HepG2 (cell line): Measurements from ENCODE around the gene GDF7. TPM values are rescaled to one million over a fixed set of nuclear protein-coding genes. Genes with fewer than 3 reads are reported as not detected.

Experiments used
- ATM ChIP-seq: fragments of 450-650 bp; IDR thresholded peaks from 2 replicates; pipeline ENCODE4 v1.7.1; 2017; ENCODE audit warnings: mild to moderate bottlenecking, borderline replicate concordance
- FOSL2 ChIP-seq: sonication (generic); formaldehyde crosslinking; IDR thresholded peaks from 2 replicates; pipeline ENCODE4 v1.4.0; 2020; ENCODE audit warnings: missing genetic modification reagents
- HOXA9 ChIP-seq: sonication (generic); formaldehyde crosslinking; IDR thresholded peaks from 2 replicates; pipeline ENCODE4 v1.8.1; 2022; ENCODE audit warnings: missing genetic modification reagents, mild to moderate bottlenecking, moderate library complexity, borderline replicate concordance
- MAF1 ChIP-seq: sonication (generic); formaldehyde crosslinking; IDR thresholded peaks from 2 replicates; pipeline ENCODE4 v1.5.0; 2020; ENCODE audit warnings: missing genetic modification reagents, borderline replicate concordance
- NKX3-1 ChIP-seq: sonication (generic); formaldehyde crosslinking; IDR thresholded peaks from 2 replicates; pipeline ENCODE4 v1.5.0; 2020; ENCODE audit warnings: missing genetic modification reagents
- RBM22 ChIP-seq: fragments of 200-400 bp; formaldehyde crosslinking; optimal IDR thresholded peaks from 2 replicates; pipeline ENCODE3; 2017; ENCODE audit warnings: mild to moderate bottlenecking, low read length, moderate library complexity
- RXRA ChIP-seq: sonication (generic); formaldehyde crosslinking; IDR thresholded peaks from 2 replicates; pipeline ENCODE4 v1.5.1; 2020; ENCODE audit warnings: missing genetic modification reagents
- SOX13 ChIP-seq, 3 experiments: fragments of 450-650 bp in 1 of 3; sonication (generic) in 1 of 3; formaldehyde crosslinking in 1 of 3; IDR thresholded peaks in 2 of 3; conservative IDR thresholded peaks in 1 of 3; 2 replicates each; pipeline versions ENCODE4 v1.5.0 to v1.6.1; 2016 to 2020; ENCODE audit warnings: antibody characterized with exemption in 1 of 3, mild to moderate bottlenecking in 1 of 3, missing compliant biosample characterization in 1 of 3, missing genetic modification reagents in 1 of 3, moderate library complexity in 1 of 3
- TCF12 ChIP-seq, 2 experiments: fragments of 450-650 bp in 1 of 2; sonication (generic) in 1 of 2; formaldehyde crosslinking in 1 of 2; IDR thresholded peaks; 2 replicates each; pipeline versions ENCODE4 v1.6.1 to v1.8.0; 2017 to 2022; ENCODE audit warnings: antibody characterized with exemption in 1 of 2, mild to moderate bottlenecking in 1 of 2, missing genetic modification reagents in 1 of 2, moderate library complexity in 1 of 2
- ZNF143 ChIP-seq: sonication (generic); formaldehyde crosslinking; IDR thresholded peaks from 2 replicates; pipeline ENCODE4 v1.4.0; 2020; ENCODE audit warnings: missing genetic modification reagents
- ZNF205 ChIP-seq: IDR thresholded peaks from 2 replicates; pipeline ENCODE4 v1.6.1; 2018; ENCODE audit warnings: missing biosample characterization, missing genetic modification reagents
- ZNF382 ChIP-seq: sonication (generic); formaldehyde crosslinking; IDR thresholded peaks from 2 replicates; pipeline ENCODE4 v1.5.0; 2020; ENCODE audit warnings: missing genetic modification reagents, mild to moderate bottlenecking, borderline replicate concordance
- ZNF782 ChIP-seq: sonication (generic); formaldehyde crosslinking; IDR thresholded peaks from 2 replicates; pipeline ENCODE4 v1.4.0; 2020; ENCODE audit warnings: missing genetic modification reagents, mild to moderate bottlenecking, borderline replicate concordance
- polyA plus RNA-seq, 8 experiments: library from polyadenylated mRNA; depleted of rRNA in 3 of 8; stranded (reverse) in 7 of 8; unstranded in 1 of 8; fragments of >200 nt; fragmentation: Illumina TruSeq in 4 of 8; extraction: Trizol in 4 of 8; gene quantifications; 2 replicates each; pipeline versions ENCODE4 v1.2.1 to v1.2.3, GENCODE V29; 2011 to 2016; ENCODE audit warnings: low read depth in 4 of 8, missing spikeins in 1 of 8, mixed read lengths in 1 of 8; ENCODE audit not compliant: insufficient read depth in 1 of 8
- total RNA-seq, 5 experiments: library from RNA; depleted of rRNA; stranded (reverse); fragments of >200 nt; fragmentation: Illumina TruSeq; extraction: Trizol; gene quantifications; 2 replicates each; pipeline ENCODE4 v1.2.3, GENCODE V29; 2016; ENCODE audit warnings: low read depth in 1 of 5
- TF ChIP-seq, protein P1 (sequence below): IDR thresholded peaks from 2 replicates; pipeline ENCODE4 v1.6.1; 2016; ENCODE audit warnings: missing compliant biosample characterization, missing genetic modification reagents, borderline replicate concordance
- TF ChIP-seq, protein P2 (sequence below): sonication (generic); formaldehyde crosslinking; IDR thresholded peaks from 2 replicates; pipeline ENCODE4 v1.4.0; 2020; ENCODE audit warnings: mild to moderate bottlenecking, missing genetic modification reagents, borderline replicate concordance
- TF ChIP-seq, protein P3 (sequence below): sonication (generic); formaldehyde crosslinking; IDR thresholded peaks from 2 replicates; pipeline ENCODE4 v1.5.0; 2020; ENCODE audit warnings: missing genetic modification reagents
- TF ChIP-seq, protein P4 (sequence below): sonication (generic); formaldehyde crosslinking; IDR thresholded peaks from 2 replicates; pipeline ENCODE4 v1.4.0; 2020; ENCODE audit warnings: missing genetic modification reagents
- TF ChIP-seq, protein P5 (sequence below): IDR thresholded peaks from 2 replicates; pipeline ENCODE4 v1.6.1; 2018; ENCODE audit warnings: missing genetic modification reagents

Gene GDF7
- total and polyA plus RNA-seq, 2 of the 13 experiments (the other 11 are each of a cell fraction or from before 2014, with no cell fraction given) = 1.6 to 15.0 TPM

DNA sequence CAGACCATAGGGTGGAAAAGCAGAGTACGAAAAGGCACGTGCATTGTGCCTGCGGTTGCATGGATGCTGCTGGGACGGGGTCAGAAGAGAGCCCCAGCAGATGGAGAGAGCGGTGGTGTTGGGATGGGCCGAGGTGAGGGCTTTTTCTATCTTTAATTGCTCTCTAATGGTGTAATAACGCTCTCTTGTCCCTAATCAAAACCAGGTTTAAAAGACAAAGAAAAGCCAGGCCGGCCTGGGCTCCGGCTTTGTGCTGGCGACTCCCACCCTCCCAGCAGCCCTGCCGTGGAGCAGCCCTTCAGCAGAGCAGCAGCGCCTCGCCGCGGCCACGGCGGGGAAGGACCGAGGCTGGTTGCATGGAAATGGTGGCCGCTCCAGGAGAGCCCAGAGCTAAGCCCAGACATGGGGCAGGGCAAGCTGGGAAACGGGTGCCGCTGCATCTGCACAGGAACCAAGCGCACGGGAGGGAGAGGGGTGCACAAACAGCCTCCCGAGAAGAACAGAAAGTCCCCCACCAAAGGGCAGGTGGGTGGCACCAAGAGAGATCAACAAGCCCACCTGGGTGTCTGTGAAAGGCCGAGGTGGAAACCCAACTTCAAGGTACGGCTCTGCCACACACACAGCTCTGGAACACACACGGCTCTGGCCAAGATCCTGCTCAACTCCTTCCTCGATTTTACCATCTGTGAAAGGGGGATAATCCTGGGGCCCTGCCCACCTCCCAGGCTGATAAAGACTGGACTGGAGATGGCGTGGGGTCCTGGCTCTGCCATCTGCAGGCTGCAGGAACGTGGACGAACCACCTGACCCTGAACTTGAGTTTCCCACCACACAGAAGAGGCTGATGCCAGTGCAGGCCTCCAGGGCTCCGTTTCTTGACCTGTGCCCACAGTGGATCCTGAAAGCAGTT lies 31.0 kb upstream of the GDF7 start (continued):
- TF ChIP-seq TCF12 (IDR thresholded peaks at IDR 0.05) (no peak), TCF12 (CRISPR knock-in tag; IDR thresholded peaks at IDR 0.05) (no peak), ATM (no peak), NKX3-1 (no peak), HOXA9 (CRISPR knock-in tag) (no peak), ZNF782 (peak; percentile 83; the same call in 1 of the 2 replicates), RXRA (CRISPR knock-in tag) (peak; percentile 82), ZNF143 (CRISPR knock-in tag) (peak; percentile 73), RBM22 (no peak), ZNF205 (CRISPR knock-in tag) (peak; percentile 76; the same call in 1 of the 2 replicates), MAF1 (CRISPR knock-in tag) (no peak), ZNF382 (CRISPR knock-in tag) (no peak), SOX13 (IDR thresholded peaks at IDR 0.05) (no peak), SOX13 (CRISPR knock-in tag; conservative IDR thresholded peaks at IDR 0.05 in 1 of 2, IDR thresholded peaks at IDR 0.05 in 1 of 2) (peak in 1 of 2 experiments; percentile 70; a peak in 2 of 4 replicates), FOSL2 (CRISPR knock-in tag) (peak; percentile 78)
- TF ChIP-seq, protein P1, sequence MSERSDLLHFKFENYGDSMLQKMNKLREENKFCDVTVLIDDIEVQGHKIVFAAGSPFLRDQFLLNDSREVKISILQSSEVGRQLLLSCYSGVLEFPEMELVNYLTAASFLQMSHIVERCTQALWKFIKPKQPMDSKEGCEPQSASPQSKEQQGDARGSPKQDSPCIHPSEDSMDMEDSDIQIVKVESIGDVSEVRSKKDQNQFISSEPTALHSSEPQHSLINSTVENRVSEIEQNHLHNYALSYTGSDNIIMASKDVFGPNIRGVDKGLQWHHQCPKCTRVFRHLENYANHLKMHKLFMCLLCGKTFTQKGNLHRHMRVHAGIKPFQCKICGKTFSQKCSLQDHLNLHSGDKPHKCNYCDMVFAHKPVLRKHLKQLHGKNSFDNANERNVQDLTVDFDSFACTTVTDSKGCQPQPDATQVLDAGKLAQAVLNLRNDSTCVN (CRISPR knock-in tag) = peak; percentile 63
- TF ChIP-seq, protein P2, sequence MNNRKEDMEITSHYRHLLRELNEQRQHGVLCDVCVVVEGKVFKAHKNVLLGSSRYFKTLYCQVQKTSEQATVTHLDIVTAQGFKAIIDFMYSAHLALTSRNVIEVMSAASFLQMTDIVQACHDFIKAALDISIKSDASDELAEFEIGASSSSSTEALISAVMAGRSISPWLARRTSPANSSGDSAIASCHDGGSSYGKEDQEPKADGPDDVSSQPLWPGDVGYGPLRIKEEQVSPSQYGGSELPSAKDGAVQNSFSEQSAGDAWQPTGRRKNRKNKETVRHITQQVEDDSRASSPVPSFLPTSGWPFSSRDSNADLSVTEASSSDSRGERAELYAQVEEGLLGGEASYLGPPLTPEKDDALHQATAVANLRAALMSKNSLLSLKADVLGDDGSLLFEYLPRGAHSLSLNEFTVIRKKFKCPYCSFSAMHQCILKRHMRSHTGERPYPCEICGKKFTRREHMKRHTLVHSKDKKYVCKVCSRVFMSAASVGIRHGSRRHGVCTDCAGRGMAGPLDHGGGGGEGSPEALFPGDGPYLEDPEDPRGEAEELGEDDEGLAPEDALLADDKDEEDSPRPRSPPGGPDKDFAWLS = no peak; the same call in 1 of the 2 replicates
- TF ChIP-seq, protein P3, sequence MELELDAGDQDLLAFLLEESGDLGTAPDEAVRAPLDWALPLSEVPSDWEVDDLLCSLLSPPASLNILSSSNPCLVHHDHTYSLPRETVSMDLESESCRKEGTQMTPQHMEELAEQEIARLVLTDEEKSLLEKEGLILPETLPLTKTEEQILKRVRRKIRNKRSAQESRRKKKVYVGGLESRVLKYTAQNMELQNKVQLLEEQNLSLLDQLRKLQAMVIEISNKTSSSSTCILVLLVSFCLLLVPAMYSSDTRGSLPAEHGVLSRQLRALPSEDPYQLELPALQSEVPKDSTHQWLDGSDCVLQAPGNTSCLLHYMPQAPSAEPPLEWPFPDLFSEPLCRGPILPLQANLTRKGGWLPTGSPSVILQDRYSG (CRISPR knock-in tag) = no peak
- TF ChIP-seq, protein P4, sequence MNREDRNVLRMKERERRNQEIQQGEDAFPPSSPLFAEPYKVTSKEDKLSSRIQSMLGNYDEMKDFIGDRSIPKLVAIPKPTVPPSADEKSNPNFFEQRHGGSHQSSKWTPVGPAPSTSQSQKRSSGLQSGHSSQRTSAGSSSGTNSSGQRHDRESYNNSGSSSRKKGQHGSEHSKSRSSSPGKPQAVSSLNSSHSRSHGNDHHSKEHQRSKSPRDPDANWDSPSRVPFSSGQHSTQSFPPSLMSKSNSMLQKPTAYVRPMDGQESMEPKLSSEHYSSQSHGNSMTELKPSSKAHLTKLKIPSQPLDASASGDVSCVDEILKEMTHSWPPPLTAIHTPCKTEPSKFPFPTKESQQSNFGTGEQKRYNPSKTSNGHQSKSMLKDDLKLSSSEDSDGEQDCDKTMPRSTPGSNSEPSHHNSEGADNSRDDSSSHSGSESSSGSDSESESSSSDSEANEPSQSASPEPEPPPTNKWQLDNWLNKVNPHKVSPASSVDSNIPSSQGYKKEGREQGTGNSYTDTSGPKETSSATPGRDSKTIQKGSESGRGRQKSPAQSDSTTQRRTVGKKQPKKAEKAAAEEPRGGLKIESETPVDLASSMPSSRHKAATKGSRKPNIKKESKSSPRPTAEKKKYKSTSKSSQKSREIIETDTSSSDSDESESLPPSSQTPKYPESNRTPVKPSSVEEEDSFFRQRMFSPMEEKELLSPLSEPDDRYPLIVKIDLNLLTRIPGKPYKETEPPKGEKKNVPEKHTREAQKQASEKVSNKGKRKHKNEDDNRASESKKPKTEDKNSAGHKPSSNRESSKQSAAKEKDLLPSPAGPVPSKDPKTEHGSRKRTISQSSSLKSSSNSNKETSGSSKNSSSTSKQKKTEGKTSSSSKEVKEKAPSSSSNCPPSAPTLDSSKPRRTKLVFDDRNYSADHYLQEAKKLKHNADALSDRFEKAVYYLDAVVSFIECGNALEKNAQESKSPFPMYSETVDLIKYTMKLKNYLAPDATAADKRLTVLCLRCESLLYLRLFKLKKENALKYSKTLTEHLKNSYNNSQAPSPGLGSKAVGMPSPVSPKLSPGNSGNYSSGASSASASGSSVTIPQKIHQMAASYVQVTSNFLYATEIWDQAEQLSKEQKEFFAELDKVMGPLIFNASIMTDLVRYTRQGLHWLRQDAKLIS (CRISPR knock-in tag) = no peak
- TF ChIP-seq, protein P5, sequence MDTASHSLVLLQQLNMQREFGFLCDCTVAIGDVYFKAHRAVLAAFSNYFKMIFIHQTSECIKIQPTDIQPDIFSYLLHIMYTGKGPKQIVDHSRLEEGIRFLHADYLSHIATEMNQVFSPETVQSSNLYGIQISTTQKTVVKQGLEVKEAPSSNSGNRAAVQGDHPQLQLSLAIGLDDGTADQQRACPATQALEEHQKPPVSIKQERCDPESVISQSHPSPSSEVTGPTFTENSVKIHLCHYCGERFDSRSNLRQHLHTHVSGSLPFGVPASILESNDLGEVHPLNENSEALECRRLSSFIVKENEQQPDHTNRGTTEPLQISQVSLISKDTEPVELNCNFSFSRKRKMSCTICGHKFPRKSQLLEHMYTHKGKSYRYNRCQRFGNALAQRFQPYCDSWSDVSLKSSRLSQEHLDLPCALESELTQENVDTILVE = peak; percentile 87; the same call in 1 of the 2 replicates
